NCI-H510A treated with DMSO at 0.1 percent for 48 hours (cell line): Measurements from ENCODE around the gene CNGA3.

ENCODE experiments used
- DNase-seq: peaks from one replicate; lab custom pipeline; 2025; lab: John Stamatoyannopoulos, UW

Gene CNGA3

GRCh38 chr2:98378196-98378595 is 31.9 kb downstream of the CNGA3 start:
- DNase-seq: peak; percentile 29

- peak; percentile 77 for DNase-seq
Observed at GRCh38 chr2:98378901-98379300, 32.6 kb downstream of the CNGA3 start.

GRCh38 chr2:98379311-98380202 is 33.3 kb downstream of the CNGA3 start:
- peak; percentile 0 for DNase-seq

GRCh38 chr2:98380203-98380535 is 33.9 kb downstream of the CNGA3 start:
- DNase-seq: no peak

- no peak for DNase-seq
Observed at GRCh38 chr2:98381494-98381893, 35.2 kb downstream of the CNGA3 start.

- DNase-seq: no peak
Observed at GRCh38 chr2:98382086-98382485, 35.8 kb downstream of the CNGA3 start.

GRCh38 chr2:98382739-98383138 is 36.5 kb downstream of the CNGA3 start:
- DNase-seq: no peak

- DNase-seq: no peak
Observed at GRCh38 chr2:98383166-98383565, 36.9 kb downstream of the CNGA3 start.

- DNase-seq: peak; percentile 71
Observed at GRCh38 chr2:98385050-98385699, 38.9 kb downstream of the CNGA3 start.

- DNase-seq: no peak
Observed at GRCh38 chr2:98387478-98387877, 41.2 kb downstream of the CNGA3 start.

- DNase-seq: no peak
Observed at GRCh38 chr2:98388081-98388480, 41.8 kb downstream of the CNGA3 start.

GRCh38 chr2:98388601-98389250 is 42.5 kb downstream of the CNGA3 start:
- DNase-seq: no peak

GRCh38 chr2:98389251-98389605 is 43.0 kb downstream of the CNGA3 start:
- DNase-seq: no peak

GRCh38 chr2:98390571-98391476 is 44.6 kb downstream of the CNGA3 start:
- no peak for DNase-seq

GRCh38 chr2:98391581-98392270 is 45.5 kb downstream of the CNGA3 start:
- DNase-seq: no peak

- no peak for DNase-seq
Observed at GRCh38 chr2:98393354-98393753, 47.1 kb downstream of the CNGA3 start.

- no peak for DNase-seq
Observed at GRCh38 chr2:98394595-98395153, 48.4 kb downstream of the CNGA3 start.

- no peak for DNase-seq
Observed at GRCh38 chr2:98395977-98396376, 49.7 kb downstream of the CNGA3 start.

GRCh38 chr2:98396745-98397355 is 50.6 kb downstream of the CNGA3 start:
- no peak for DNase-seq

GRCh38 chr2:98399140-98399539 is 52.9 kb downstream of the CNGA3 start:
- DNase-seq: no peak

- no peak for DNase-seq
Observed at GRCh38 chr2:98403878-98404277, 57.6 kb downstream of the CNGA3 start.
